ENCODE data around the gene ALDH2.
"Not testable (repeated sequence)": the region's sequence is repeated elsewhere in the genome, so short reads cannot be mapped to it uniquely, and the experiment has no call there.

Gene ALDH2

GRCh38 chr12:111759991-111760390, 6.7 kb upstream of the ALDH2 start:
- no peak for DNase-seq

- DNase-seq = no peak
These were observed 5.6 kb upstream of the ALDH2 start for GRCh38 chr12:111761099-111761498.

- DNase-seq = no peak
These were observed 5.0 kb upstream of the ALDH2 start for GRCh38 chr12:111761706-111762105.

- not testable (repeated sequence) for DNase-seq
These were observed 3.2 kb upstream of the ALDH2 start for GRCh38 chr12:111763552-111763951.

- DNase-seq = no peak
These were observed 2.5 kb upstream of the ALDH2 start for GRCh38 chr12:111764120-111764821.

GRCh38 chr12:111767362-111768158, 827 bp downstream of the ALDH2 start:
- DNase-seq = no peak

GRCh38 chr12:111768159-111768895, 1.6 kb downstream of the ALDH2 start:
- DNase-seq = no peak

- DNase-seq = no peak
These were observed 2.9 kb downstream of the ALDH2 start for GRCh38 chr12:111769599-111769998.

GRCh38 chr12:111773801-111774551, 7.2 kb downstream of the ALDH2 start:
- DNase-seq = peak; percentile 41

GRCh38 chr12:111775205-111776193, 8.8 kb downstream of the ALDH2 start:
- DNase-seq = peak; percentile 88

- no peak for DNase-seq
These were observed 10.2 kb downstream of the ALDH2 start for GRCh38 chr12:111776836-111777344.

- DNase-seq = no peak
These were observed 10.8 kb downstream of the ALDH2 start for GRCh38 chr12:111777345-111778045.

- DNase-seq = no peak
These were observed 13.4 kb downstream of the ALDH2 start for GRCh38 chr12:111780166-111780565.

GRCh38 chr12:111780615-111781014, 13.9 kb downstream of the ALDH2 start:
- peak; percentile 21 for DNase-seq

GRCh38 chr12:111781085-111781658, 14.4 kb downstream of the ALDH2 start:
- DNase-seq = no peak

- DNase-seq = no peak
These were observed 16.3 kb downstream of the ALDH2 start for GRCh38 chr12:111783046-111783445.

GRCh38 chr12:111784953-111785352, 18.2 kb downstream of the ALDH2 start:
- no peak for DNase-seq

GRCh38 chr12:111785651-111786050, 18.9 kb downstream of the ALDH2 start:
- no peak for DNase-seq

- peak; percentile 57 for DNase-seq
These were observed 21.5 kb downstream of the ALDH2 start for GRCh38 chr12:111788178-111788654.

GRCh38 chr12:111789779-111790178, 23.0 kb downstream of the ALDH2 start:
- no peak for DNase-seq

All from NCI-H2029 (cell line).